Measurements from ENCODE around the gene ZNF154.

The ZNF154 gene

GRCh38 chr19:57682226-57682766 lies 26.7 kb downstream of the ZNF154 start:
- peak in 3 of 58 donors; percentile 11 to 42 (median 23) for DNase-seq

- DNase-seq: no peak
These were observed 33.1 kb downstream of the ZNF154 start for GRCh38 chr19:57675881-57676280.

DNA sequence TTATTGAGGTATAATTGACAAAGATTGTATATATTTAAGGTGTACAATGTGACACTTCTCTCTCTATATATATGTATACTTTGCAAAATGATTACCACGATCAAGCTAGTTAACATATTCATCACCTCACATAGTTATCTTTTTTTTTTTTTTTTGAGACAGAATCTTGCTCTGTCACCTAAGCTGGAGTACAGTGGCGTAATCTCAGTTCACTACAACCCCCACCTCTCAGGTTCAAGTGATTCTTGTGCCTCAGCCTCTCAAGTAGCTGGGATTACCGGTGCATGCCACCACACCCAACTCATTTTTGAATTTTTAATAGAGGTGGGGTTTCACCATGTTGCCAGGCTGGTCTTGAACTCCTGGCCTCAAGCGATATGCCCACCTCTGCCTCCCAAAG lies 36.5 kb downstream of the ZNF154 start:
- DNase-seq: no peak

- no peak for DNase-seq
These were observed 37.7 kb downstream of the ZNF154 start for GRCh38 chr19:57671124-57671895.

GRCh38 chr19:57668635-57669034 lies 40.4 kb downstream of the ZNF154 start, which contains the start of gene ZSCAN4:
TSS of gene ZSCAN4 (plus strand) at chr19:57668935. CDS start at chr19:57676146, 7,211 bp downstream.
- DNase-seq: no peak

GRCh38 chr19:57667228-57667627 lies 41.8 kb downstream of the ZNF154 start:
- DNase-seq: no peak

DNA sequence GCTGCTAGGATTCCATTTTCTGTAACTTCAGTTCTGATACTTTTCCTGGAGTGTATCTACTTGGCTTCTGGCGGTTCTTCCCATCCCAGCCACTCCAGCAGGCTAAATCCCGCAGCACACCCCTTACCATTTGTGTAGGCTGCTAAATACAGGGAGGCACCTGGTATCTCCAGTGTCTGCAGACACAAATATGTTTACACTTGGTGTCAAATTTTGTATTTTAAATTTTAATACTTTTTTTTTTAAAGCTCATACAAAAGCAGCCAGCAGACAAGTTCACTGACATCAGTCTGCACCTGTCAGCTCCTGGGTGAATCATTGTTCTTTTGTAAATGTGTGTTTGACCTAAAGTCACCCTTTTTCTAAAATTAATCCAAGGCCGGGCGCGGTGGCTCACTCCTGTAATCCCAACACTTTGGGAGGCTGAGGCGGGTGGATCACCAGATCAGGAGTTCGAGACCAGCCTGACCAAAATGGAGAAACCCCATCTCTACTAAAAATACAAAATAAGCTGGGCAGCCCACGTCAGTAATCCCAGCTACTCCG lies 43.7 kb downstream of the ZNF154 start:
- DNase-seq: no peak

DNA sequence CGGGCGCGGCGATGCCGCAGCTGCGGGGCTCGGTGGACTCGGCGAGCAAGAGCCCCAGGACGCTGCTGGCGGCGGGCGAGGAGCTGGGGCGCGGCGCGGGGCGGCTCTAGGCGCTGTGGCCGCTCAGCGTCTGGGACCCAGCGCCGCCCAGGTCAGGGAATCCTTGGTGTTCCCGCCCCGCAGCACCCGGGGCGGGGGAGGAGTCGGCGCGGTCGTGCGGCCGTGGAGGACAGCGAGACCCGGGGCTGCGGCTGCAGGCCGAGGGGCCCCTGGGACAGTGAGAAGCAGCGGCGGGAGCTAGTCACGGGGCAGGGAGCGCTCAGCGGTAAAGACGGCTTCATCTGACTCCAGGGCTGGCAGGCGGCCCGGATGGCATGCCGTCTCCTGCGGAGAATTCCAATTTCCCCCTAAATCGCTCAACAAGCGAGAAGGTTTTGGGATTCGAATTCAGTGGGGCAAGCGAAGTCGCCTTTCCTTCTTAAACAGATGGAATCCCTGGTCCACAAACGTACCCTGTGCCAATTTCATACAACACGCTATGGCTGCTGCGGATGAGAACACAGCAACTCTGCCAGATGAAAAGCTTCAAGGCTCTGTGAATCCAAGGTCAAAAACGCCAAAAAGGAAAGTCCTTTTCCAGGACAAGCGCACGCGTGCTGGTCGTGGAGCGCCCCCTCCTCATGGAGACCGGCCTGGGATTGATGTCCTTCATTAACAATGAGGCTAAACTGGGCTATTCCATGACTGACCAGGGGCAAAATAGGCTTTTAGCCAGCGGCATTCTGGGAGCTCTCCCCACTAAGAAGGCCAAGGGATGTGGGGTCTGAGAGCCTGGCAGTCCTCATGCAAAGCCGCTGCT lies 44.5 kb downstream of the ZNF154 start:
- peak in 52 of 58 donors; percentile 6 to 66 (median 30) for DNase-seq

DNA sequence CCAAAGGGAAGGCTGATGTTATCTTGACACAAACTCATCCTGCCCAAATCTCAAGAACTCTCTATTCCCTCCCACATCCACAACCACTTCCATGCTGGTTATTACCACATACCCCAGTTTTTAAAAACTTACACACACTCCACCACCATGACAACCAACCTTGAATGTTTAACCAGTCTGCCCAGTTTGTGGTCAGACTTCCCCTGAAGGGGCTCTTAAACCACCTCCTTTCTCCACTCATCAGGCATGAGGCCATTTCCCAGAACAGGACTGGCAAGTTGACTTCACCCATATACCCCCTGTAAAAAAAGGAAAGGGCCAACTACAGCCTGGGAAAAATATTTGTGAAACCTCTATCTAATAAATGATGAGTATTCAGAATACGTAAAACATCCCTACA lies 52.7 kb downstream of the ZNF154 start:
- no peak for DNase-seq

- DNase-seq: no peak
These were observed 53.6 kb downstream of the ZNF154 start for GRCh38 chr19:57655443-57655842.

- DNase-seq: no peak
These were observed 55.3 kb downstream of the ZNF154 start for GRCh38 chr19:57653689-57654088.

DNA sequence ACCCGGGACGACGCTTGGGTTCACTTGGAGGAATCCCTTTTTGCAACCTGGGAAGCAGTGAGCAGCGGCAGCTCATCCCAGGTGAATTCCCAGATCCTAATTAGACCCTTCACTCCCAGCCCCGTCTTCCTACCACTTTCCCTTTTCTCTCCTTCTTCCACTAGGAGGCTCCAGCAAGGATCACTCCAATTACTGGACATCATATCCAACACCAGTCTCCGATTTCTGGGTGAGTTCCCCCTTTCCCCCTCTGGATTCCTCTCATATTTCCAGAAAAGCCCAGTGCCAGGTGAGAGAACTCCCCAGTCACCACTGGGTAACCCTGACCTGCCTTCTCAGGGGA lies 57.4 kb downstream of the ZNF154 start:
- DNase-seq: no peak

DNA sequence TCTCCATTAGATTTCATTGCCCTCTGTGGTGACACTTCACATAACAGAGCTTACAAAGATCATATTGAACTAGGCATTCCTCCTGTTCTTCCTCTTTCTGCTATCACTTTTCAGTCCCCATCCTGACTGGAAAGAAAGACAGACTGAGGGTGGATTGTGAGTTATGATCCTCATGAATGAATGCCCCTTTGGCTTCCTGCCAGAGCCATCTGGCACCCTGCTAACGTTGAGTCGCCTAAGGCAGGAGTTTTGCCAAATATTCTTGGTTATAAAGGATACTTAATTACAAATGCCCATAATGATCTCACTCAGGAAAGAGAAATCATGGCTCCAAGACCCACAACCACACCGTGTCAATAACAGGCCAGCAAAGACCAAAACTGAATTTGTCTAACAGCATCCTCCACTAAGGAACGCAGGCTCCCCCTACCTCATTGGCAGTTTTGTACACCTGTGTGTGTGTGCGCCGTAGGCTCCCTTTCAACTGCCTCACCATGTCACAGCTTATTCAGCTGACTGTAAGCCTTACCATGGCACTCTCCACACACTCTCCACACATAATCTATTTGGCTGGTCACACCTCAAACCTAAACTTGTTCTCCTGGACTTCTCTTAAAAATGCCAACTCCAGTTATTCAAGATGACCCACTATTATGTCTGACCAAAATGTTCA lies 60.5 kb downstream of the ZNF154 start:
- peak in 9 of 58 donors; percentile 1 to 48 (median 10) for DNase-seq

Data from anterior cingulate cortex (tissue), 58 donors.